Testis (tissue), 2 donors: Measurements from ENCODE around the gene CLDN5.

Source experiments
- POLR2A ChIP-seq: fragments of 450-650 bp; IDR thresholded peaks from one replicate; pipeline ENCODE4 v1.6.1; 2017; ENCODE audit warnings: antibody characterized with exemption, mild to moderate bottlenecking, moderate library complexity
- TF ChIP-seq, protein P1 (sequence below), 3 experiments: fragments of 450-650 bp in 2 of 3; fragments of 200-600 bp in 1 of 3; sonication (generic) in 1 of 3; IDR thresholded peaks; one replicate each; pipeline ENCODE4 v1.5.1; 2016 to 2019; ENCODE audit warnings: antibody characterized with exemption in 3 of 3, mild to moderate bottlenecking in 2 of 3, moderate library complexity in 1 of 3

- TF ChIP-seq POLR2A: no peak
- TF ChIP-seq, protein P1, sequence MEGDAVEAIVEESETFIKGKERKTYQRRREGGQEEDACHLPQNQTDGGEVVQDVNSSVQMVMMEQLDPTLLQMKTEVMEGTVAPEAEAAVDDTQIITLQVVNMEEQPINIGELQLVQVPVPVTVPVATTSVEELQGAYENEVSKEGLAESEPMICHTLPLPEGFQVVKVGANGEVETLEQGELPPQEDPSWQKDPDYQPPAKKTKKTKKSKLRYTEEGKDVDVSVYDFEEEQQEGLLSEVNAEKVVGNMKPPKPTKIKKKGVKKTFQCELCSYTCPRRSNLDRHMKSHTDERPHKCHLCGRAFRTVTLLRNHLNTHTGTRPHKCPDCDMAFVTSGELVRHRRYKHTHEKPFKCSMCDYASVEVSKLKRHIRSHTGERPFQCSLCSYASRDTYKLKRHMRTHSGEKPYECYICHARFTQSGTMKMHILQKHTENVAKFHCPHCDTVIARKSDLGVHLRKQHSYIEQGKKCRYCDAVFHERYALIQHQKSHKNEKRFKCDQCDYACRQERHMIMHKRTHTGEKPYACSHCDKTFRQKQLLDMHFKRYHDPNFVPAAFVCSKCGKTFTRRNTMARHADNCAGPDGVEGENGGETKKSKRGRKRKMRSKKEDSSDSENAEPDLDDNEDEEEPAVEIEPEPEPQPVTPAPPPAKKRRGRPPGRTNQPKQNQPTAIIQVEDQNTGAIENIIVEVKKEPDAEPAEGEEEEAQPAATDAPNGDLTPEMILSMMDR (IDR thresholded peaks at IDR 0.05): no peak
Observed at GRCh38 chr22:19480173-19480568, 44.0 kb downstream of the CLDN5 start.
